ENCODE data around the gene LEFTY2.

Gene LEFTY2

DNA sequence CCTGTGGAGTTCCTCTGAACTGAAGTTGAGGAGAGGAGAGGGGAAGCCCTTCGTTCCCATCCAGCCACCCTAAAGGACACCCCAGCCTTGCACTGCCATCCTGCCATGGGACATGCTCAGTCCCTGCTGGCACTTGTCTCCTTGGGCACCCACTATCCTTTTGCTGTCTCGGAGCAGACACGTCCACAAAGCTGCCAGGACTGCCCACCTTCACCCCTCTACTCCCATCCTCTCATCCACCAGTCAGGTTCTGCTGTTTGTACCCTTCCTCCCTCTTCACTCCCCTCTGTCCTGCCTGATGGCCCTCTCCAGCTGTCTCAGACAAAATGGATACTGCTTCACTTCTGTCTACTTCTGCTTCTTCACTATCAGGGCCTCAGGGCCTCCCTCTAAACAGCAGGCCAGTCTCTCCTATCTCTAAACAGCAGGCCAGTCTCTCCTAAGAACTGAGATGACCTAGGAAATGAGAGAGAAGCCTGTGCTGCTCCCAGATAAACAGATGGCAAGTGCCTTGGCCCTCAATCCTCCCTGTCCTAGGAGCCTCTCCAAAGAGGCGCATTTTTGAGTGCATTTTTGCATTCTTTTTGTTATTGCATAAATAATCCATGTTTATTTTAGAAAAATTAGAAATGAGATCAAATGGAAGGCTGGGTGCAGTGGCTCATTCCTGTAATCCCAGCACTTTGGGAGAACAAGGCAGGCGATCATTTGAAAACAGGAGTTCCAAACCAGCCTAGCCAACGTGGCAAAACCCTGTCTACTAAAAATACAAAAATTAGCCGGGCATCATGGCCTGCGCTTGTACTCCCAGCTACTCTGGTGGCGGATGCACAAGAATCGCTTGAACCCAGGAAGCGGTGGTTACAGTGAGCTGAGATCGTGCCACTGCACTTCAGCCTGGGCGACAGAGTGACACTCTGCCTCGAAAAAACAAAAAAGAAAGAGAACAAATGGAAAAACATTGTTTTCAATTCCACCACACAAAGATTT, 12.5 kb downstream of the LEFTY2 start:
- DNase-seq: peak in 1 of 2 experiments; percentile 9

DNA sequence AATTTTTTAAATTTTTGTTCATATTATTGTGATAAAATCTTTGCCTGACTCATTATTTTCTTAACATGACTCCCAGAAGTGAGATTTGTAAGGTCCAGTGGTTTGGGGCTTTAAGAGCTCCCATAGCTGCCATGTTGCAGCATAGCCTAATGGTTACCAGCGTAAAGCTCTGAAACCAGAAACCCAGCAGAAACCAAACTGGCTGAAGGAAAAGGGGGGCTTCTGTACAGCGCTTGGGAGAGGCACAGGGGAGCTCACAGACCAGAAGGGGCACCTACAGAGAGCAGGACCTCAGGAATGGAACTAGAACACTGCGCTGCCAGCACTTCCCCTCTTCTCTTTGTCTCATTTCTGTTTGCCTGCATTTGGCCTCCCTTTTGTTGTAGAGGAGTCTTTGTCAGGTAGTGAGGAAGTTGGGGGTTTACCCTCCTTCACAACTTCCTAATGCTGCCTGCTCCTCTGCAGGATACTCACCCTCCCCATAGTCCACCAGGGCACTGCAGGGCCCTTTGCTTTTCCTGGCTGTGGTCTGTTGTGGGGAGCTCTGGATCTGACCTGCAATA, 14.4 kb downstream of the LEFTY2 start:
- no peak for DNase-seq

DNA sequence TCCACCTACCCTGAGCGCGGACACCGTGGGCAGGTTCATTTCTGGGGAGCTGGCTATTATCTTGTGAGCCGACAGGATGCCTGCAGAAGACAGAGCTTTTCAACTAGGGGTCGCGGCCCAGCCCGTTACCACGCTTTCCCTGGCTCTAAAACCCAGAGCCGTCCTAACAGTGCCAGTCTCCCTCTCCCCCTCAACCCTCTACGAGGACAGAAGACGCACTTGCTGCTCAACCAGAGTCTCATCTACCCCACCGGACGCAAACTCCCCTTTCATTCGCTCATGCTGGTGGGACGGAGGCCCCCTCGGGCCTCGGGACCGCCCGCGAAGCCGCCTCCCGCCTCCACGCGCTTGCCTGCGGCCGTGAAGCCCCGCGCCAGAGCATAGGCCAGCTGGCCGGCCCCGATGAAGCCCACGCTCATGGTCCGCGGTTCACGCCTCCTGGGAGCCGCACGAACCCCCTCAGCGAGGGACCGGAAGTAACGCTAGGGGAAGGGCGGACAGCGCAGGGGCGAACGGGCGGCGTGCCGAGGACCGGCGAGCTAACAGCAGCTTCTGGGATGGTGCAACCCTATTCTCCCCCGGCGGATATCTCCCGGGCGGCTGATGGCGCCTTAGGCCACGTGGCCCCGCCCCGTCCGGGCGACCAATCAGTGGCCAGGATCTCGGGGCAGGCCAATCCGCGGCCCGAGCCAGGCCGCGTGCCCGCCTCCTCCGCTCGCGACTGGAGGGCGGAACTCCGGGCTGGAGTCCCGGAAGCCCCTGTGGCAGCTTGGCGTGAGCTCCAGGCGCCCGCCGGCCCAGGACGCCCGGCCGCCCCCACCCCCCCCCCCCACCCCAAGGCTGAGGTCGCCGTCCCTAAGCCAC, 17.1 kb downstream of the LEFTY2 start, which contains the start of gene PYCR2:
TSS of gene PYCR2 (minus strand) at position 559 of the 864 bp plus-strand sequence. CDS start at position 419, 140 bp downstream.
- DNase-seq: peak; percentile 92

DNA sequence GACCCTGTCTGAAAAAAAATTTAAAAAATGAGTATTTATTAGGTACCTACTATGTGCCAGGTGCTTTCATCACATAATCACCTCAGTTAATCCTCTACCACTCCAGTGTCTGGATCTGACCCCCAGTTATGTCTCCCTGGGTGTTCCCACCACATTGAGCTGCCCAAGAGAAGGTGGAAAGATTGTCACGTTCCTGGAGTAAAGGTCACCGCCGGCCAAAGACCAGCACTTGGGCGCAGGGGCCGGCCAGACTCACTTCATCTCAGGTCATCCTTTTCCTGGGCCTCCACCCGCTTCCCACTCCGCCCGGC, 17.7 kb downstream of the LEFTY2 start:
- no peak for DNase-seq

DNA sequence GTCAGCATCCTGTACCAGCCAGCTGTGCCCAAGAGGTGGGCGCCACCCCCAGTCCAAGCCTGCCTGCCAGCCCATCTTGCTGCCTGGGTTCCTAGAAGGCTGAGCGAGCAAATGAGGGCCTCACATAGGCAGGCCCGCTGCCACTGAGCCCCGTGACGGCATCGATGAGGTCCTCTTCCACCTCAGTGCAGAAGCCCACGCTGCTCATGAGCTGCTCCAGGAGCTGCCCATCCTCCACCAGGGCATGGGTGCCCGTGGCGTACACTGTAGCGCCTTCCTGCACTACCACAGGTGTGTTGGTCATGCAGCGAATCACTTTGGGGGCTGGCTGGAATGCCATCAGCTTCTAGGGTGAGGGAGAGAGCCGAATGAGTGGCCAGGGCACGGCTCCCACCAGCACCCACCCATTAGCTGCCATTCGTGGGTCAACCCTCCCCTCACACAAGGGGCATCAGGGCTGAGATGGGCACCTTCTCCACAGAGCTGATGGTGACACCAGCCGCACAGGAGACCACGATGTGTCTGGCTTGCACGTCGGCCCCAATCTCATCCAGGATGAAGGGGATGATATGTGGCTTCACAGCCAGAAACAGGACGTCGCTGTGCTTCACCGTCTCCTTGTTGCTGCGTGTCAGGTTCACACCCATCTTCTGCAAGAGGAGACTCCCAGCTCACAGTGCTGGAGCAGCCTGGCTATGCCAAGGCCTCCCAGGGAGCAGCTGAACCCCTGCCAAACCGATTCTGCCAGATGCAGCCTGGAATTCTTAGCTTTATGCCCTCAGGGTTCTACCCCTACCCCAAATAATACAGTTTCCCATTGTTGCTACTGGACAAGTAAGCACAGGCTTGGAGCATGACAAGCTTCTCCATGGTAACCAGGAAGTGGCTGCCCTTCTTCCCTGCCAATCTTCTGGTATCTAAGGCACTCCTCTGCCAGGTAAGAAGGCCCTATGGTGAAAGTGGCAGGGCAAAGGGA, 19.0 kb downstream of the LEFTY2 start:
- no peak for DNase-seq

DNA sequence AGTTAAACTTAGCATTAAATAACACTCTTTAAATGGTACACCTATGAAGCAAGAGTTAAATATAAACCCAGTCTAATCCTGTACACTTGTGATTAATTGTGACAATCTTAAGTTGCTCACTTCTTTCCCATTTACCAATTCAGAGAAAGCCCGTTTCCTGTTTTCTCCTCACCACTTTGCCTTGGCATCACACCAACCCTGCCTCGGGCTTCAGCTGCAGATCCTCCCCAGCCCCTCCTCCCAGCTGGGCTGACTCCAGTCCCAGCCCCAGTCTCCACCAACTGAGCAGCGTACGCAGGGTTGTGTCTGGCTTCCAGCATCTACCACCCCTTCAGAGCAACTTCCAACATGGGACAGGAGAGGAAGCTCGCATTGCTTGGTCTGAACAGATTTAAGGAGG, 21.1 kb downstream of the LEFTY2 start:
- no peak for DNase-seq

DNA sequence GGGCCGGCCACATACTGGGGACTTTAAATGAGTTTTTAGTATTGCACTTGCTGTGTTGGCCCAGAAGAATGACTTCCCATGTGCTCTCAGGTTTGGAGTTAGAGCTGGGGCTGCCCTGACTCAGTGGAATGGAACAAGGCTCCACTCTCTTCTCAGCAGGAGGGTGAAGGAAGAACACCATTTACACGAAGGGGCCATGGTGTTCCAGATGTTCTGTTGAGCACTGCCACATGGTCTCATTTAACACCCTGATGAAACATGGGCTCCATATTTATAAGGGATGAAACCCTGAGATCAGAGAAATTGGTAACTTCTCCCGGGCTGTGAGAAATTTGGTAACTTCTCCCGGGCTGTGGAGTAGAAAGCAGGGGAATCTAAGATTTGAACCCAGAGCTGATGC, 22.7 kb downstream of the LEFTY2 start:
- DNase-seq: no peak

DNA sequence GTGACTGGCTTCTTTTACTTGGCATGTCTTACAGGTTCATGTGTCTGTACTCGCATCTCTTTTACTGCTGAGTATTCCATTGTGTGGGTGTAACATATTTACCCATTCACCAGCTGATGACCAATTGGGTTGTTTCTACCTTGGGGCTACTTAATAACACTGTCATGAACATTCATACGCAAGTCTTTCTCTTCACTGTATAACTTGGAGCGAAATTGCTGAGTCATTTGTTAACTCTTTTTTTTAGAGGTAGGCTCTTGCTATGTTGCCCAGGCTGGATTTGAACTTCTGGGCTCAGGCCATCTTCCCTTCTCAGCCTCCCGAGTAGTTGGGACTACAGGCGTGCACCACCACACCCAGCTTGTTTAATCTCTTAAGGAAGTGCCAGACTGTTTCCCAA, 23.5 kb downstream of the LEFTY2 start:
- no peak for DNase-seq

DNA sequence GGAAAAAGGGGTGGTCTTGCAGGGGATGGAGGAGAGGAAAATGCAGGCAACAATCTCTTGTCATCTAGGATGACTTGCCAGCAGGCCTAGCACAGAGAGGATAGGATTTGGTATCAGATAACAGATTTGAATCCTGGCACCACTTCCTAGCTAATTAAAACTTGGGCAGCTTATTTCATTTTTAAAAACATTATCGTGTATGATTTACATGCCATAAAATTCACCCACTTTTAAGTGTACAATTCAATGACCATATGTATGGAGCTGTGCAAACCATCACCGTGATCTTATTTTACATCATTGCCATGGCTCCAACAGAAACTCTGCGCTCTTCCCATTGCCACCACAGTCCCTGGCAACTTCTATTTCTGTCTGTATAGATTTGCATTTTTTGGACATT, 23.9 kb downstream of the LEFTY2 start:
- no peak for DNase-seq

DNA sequence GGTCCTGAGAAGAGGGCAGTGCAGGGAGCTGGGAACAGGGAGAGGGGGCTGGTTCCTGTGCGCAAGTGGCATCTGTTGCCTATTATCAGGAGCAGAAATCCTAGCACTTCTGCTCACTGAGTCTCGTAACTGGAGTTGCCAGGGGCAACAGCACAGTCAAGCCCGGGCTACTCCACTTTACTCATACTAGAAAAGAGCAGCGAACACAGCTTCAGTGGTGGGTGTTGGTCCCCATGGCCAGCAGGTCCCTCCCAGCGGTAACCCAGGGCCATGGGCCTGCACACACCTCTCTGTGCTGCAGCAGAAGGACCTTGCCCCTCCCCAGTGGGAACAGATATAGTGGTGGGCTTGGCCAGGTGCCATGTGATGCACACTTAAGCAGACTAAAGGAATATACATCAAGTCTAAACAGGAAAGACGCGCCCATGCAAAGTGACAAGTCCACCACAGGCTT, 25.5 kb downstream of the LEFTY2 start:
- no peak for DNase-seq

DNA sequence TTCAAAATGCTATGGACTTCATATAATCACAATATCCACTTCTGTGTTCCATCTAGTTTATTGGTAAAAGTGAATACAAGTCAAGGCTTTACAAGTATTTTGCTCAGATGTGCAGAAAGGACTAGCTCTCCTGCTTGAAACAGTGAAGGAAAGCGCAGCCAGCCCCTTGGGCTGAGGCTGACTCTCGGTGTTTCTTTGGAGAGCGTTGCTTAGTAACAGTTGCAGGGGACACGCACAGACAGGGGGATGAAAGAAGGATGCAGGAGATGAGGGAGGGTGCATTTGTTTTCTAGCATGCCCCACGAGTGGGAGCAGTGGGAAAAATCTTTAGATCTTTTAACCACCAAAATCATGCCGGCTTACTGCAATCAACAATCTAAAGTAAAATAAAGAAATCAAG, 26.1 kb downstream of the LEFTY2 start:
- DNase-seq: no peak

DNA sequence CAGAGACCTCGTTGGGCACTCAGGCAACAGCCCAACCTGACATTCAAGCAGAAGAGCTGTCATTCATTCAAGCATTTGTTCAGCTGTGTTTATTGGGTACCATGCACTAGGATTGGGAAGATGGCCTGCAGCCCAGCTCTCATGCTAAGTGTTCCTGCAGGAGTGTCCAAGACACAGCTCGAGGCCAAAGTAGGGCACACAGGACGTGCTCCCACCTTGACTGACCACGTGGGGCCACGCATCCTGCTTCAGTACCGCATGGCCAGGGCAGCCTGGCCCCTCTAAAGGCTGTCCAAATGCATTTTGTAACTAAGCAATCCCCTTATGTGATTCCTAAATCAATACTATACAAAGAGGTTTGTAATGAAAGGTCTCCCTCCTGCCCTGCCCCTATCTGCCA, 26.6 kb downstream of the LEFTY2 start:
- no peak for DNase-seq

DNA sequence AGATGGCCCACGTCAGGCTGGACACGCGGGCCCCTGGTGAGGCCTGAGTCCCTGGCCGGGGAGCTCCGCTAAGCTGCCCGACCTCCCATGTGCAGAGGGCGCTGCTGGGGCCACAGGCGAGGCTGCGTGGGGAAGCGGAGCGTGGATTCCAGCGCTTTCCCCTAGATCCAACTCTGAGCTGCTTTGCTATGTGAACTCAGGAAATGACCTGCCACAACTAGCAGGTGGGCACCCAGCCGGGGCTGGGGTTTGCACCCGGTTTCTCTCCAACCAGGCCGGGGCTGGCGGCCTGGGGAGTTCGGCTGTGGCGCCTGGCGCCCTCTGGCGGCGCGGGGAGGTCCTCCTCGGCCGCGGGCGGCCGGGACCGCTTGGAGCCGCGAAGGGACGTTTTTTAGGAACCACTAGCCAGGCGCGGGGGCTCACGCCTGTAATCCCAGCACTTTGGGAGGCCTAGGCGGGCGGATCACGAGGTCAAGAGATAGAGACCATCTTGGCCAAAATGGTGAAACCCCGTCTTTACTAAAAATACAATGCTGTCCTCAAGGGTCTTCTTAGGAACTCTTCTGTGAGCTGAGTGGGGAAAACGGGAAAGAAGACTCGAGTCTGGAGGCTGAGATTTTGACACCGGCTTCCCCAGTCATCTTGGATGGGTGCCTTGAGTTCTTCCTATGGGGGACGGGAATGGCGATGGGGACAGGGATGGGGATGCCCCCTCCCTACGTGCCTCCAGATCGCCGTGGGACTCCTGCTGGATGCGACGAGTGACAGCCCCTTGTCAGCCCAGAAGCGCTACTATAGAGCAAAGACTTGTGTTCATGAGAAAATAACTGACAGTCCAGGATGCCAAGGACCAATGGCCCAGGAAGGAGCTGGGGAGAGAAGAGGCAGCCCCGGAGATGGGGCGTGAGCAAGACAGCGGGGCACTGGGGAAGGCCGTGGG, 29.6 kb downstream of the LEFTY2 start:
- peak; percentile 53 to 75 for DNase-seq

DNA sequence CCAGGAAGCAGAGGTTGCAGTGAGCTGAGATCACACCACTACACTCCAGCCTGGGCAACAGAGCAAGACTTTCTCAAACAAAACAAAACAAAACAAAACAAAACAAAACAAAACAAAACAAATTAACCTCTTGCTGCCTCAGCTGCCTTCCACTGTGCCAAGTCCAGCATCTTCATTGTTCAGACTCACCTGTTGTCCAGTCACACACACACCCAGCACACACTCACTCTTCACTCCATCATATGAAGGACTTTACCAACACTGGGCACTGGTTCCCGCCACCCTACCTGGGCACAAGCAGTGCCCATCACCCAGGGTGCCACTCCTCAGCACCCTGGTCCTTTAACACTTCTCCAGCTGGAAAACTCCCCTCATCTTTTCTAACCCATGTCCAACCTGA, 31.5 kb downstream of the LEFTY2 start:
- no peak for DNase-seq

DNA sequence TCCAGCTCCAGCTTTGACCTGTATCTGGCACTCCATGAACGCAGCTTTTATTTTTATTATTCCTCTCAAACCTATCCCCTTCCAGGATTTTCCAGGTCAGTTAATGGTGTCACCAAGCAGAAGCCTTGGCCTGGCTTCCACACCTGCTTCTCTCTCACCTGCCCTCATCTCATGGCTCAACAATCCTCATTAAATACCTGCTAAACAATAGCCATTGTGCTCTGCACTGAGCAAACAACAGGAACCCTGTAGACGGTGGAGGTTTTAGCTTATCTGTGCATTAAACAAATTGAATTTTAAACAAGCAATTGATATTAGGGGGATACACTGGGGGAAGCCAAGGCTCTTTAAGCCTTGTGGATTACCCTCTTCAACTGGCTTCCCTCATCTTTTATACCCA, 32.2 kb downstream of the LEFTY2 start:
- DNase-seq: no peak

DNA sequence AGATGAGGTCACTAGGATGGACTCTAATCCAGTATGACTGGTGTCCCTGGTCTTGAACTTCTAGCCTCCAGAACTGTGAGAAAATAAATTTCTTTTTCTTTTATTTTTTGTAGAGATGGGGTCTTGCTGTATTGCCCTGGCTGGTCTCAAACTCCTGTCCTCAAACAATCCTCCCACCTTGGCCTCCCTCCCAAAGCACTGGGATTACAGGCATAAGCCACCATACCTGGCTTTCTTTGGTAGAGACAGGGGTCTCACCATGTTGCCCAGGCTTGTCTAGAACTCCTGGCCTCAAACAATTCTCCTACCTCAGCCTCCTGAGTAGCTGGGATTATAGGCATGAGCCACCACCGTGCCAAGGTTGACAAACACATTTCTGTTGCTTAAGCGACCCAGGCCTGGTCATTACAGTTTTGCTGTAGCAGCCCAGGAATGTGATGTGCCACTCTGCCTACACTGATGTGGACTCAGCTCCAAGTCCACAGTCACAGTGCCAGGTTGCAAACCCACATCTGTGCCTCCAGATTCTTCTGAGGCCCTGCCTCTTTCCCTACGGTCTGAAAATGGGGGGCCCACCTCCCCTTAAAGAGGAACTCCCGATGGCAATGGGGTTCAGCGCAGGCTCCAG, 32.9 kb downstream of the LEFTY2 start:
- no peak for DNase-seq

DNA sequence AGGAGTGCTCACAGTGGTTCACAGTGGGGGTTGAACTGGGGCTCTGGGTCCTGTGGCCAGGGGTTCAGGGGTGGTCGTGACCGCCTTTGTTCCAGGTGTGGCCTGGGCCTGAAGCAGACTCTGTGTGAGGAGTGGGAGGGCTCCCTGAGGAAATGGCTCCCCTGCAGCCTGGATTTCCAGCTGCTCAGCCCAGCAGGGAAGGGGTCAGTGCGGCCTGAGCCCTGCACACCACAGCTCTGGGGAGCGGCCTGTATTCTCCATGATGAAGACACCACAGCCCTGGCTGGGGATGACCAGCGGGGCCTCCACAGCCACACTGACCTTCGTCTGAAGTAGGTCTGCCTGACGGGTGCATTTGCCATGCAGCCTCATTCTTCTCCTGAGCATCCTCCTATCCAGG, 33.7 kb downstream of the LEFTY2 start:
- DNase-seq: no peak

DNA sequence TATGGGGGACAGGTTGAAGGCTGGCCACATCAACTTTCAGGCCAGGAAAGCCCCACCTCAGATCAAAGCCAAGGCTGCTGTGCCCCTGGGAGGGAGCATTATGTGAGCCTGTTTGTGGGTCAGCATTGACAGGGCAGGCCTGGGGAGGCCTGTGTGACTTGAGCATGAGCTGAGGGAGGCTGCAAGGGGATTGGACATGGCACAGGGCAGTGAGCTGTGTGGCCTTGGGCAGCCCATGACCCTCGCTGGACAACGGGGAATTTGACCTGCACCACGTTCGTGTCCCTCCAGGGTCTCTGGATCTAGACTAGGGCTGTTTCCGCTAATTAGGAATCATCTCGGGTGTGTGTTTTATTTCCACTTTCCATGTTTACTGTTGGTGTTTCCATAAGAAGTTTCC, 34.6 kb downstream of the LEFTY2 start:
- no peak for DNase-seq

DNA sequence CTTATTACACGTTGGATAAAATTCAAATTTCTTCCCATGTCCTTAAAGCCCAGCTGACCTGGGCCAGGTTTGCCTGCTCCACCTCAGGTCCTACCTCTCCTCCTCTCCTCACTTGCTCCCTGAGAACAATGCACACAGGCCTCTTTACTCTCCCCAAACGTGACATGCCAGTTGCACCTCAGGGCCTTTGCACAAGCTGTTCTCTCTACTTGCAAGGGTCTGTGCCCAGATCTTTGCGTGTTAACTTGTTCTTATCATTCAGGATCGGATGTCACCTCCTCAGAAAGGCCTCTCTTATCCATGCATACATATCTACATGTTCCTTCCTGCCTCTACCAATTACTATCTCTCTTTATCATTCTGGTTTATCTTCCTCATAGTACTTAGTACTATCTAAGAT, 37.4 kb downstream of the LEFTY2 start:
- DNase-seq: no peak
